Vagina (tissue), 2 donors: ENCODE data around the gene MANEA. TPM values are rescaled to one million over a fixed set of nuclear protein-coding genes. Genes with fewer than 3 reads are reported as not detected.
"Not testable (repeated sequence)": the region's sequence is repeated elsewhere in the genome, so short reads cannot be mapped to it uniquely, and the experiment has no call there.

Experiments used
- DNase-seq, 2 donors: peaks; one replicate each; pipeline ENCODE4 v3.0.0-alpha.2; 2017; ENCODE audit errors: extremely low spot score in 2 of 2
- H3K27ac ChIP-seq: fragments of 200-600 bp; sonication (generic); one replicate; pipeline ENCODE4 v1.5.1; 2019
- H3K27me3 ChIP-seq: fragments of 200-600 bp; sonication (generic); one replicate; pipeline ENCODE4 v1.5.1; 2019
- H3K36me3 ChIP-seq, 2 donors: fragments of 200-600 bp; sonication (generic); one replicate each; pipeline ENCODE4 v1.5.1; 2017 to 2019
- H3K4me1 ChIP-seq: fragments of 200-600 bp; sonication (generic); one replicate; pipeline ENCODE4 v1.5.1; 2019
- H3K4me3 ChIP-seq, 2 donors: fragments of 200-600 bp; sonication (generic); 1 replicate in 1 of 2; 2 replicates in 1 of 2; pipeline ENCODE4 v1.5.1; 2016 to 2019
- H3K9me3 ChIP-seq: fragments of 200-600 bp; sonication (generic); one replicate; pipeline ENCODE4 v1.5.1; 2019
- POLR2A ChIP-seq, 2 donors: fragments of 450-650 bp; IDR thresholded peaks; one replicate each; pipeline ENCODE4 v1.6.1; 2017; ENCODE audit warnings: antibody characterized with exemption in 2 of 2, mild to moderate bottlenecking in 2 of 2, moderate library complexity in 2 of 2
- POLR2AphosphoS5 ChIP-seq, 2 donors: sonication (generic); formaldehyde crosslinking; IDR thresholded peaks; one replicate each; pipeline ENCODE4 v1.9.0; 2017; ENCODE audit warnings: antibody characterized with exemption in 2 of 2, mild to moderate bottlenecking in 2 of 2, low read depth in 1 of 2; ENCODE audit not compliant: insufficient read depth in 1 of 2
- intact Hi-C: fragments of 100-400 bp; cut with DNase I; formaldehyde crosslinking; loops from one replicate; pipeline ENCODE4 v1.15.1; 2023
- total RNA-seq: library from RNA; depleted of rRNA; stranded (reverse); fragments of >200 nt; gene quantifications from one replicate; pipeline ENCODE4 v1.2.3, GENCODE V29; 2016
- TF ChIP-seq, protein P1 (sequence below), 3 experiments: fragments of 450-650 bp in 2 of 3; fragments of 200-600 bp in 1 of 3; sonication (generic) in 1 of 3; IDR thresholded peaks; one replicate each; pipeline ENCODE4 v1.5.1; 2017 to 2019; ENCODE audit warnings: antibody characterized with exemption in 3 of 3, mild to moderate bottlenecking in 2 of 3, moderate library complexity in 2 of 3

The MANEA gene
- total RNA-seq, 1 donor from 2014 or later, result 5.9 TPM

- H3K9me3 ChIP-seq, result no peaks in the 10 kb centered on the region
- H3K4me1 ChIP-seq, result peaks cover 25% of the 10 kb centered on the region
- DNase-seq, result no peak
- no peaks in the 10 kb centered on the region for H3K36me3 ChIP-seq
- TF ChIP-seq, protein P1, sequence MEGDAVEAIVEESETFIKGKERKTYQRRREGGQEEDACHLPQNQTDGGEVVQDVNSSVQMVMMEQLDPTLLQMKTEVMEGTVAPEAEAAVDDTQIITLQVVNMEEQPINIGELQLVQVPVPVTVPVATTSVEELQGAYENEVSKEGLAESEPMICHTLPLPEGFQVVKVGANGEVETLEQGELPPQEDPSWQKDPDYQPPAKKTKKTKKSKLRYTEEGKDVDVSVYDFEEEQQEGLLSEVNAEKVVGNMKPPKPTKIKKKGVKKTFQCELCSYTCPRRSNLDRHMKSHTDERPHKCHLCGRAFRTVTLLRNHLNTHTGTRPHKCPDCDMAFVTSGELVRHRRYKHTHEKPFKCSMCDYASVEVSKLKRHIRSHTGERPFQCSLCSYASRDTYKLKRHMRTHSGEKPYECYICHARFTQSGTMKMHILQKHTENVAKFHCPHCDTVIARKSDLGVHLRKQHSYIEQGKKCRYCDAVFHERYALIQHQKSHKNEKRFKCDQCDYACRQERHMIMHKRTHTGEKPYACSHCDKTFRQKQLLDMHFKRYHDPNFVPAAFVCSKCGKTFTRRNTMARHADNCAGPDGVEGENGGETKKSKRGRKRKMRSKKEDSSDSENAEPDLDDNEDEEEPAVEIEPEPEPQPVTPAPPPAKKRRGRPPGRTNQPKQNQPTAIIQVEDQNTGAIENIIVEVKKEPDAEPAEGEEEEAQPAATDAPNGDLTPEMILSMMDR (IDR thresholded peaks at IDR 0.05), result no peak
- TF ChIP-seq POLR2A (IDR thresholded peaks at IDR 0.05) (no peak), POLR2AphosphoS5 (IDR thresholded peaks at IDR 0.05; ENCODE audit: insufficient read depth in 1 of 2, low read depth in 1 of 2) (no peak)
- H3K27me3 ChIP-seq, result no peaks in the 10 kb centered on the region
- H3K4me3 ChIP-seq, result no peak overlapping the region
- H3K27ac ChIP-seq, result no peak overlapping the region
- intact Hi-C loops, result no loop called here
Measured at GRCh38 chr6:95548188-95548786, 29.0 kb upstream of the MANEA start.

GRCh38 chr6:95551678-95552324 is 25.5 kb upstream of the MANEA start:
- H3K27me3 ChIP-seq, result no peaks in the 10 kb centered on the region
- TF ChIP-seq POLR2AphosphoS5 (IDR thresholded peaks at IDR 0.05; ENCODE audit: insufficient read depth in 1 of 2, low read depth in 1 of 2) (no peak), POLR2A (IDR thresholded peaks at IDR 0.05) (no peak)
- TF ChIP-seq, protein P1 (IDR thresholded peaks at IDR 0.05), result no peak
- intact Hi-C loops, result no loop called here
- no peaks in the 10 kb centered on the region for H3K9me3 ChIP-seq
- H3K27ac ChIP-seq, result no peak overlapping the region
- DNase-seq, result no peak
- no peaks in the 10 kb centered on the region for H3K4me1 ChIP-seq
- no peaks in the 10 kb centered on the region for H3K36me3 ChIP-seq
- no peak overlapping the region for H3K4me3 ChIP-seq

- Histone ChIP-seq H3K36me3 (no peaks in the 10 kb centered on the region), H3K4me3 (no peak overlapping the region), H3K27ac (no peak overlapping the region), H3K4me1 (no peaks in the 10 kb centered on the region), H3K9me3 (no peaks in the 10 kb centered on the region), H3K27me3 (no peaks in the 10 kb centered on the region)
- DNase-seq, result no peak
- intact Hi-C loops, result no loop called here
- TF ChIP-seq POLR2A (IDR thresholded peaks at IDR 0.05) (no peak), POLR2AphosphoS5 (IDR thresholded peaks at IDR 0.05; ENCODE audit: insufficient read depth in 1 of 2, low read depth in 1 of 2) (no peak)
- TF ChIP-seq, protein P1 (IDR thresholded peaks at IDR 0.05), result no peak
Measured at GRCh38 chr6:95553880-95554279, 23.5 kb upstream of the MANEA start.

- H3K27ac ChIP-seq, H3K9me3 ChIP-seq, H3K4me3 ChIP-seq, H3K27me3 ChIP-seq, H3K4me1 ChIP-seq, H3K36me3 ChIP-seq, DNase-seq, intact Hi-C loops: not testable (repeated sequence)
Measured at GRCh38 chr6:95560956-95561355, 16.4 kb upstream of the MANEA start.

GRCh38 chr6:95569560-95569959 is 7.8 kb upstream of the MANEA start:
- Histone ChIP-seq H3K9me3 (no peaks in the 10 kb centered on the region), H3K4me3 (no peak overlapping the region), H3K27me3 (no peaks in the 10 kb centered on the region), H3K27ac (no peak overlapping the region), H3K4me1 (peaks cover 8% of the 10 kb centered on the region), H3K36me3 (no peaks in the 10 kb centered on the region)
- intact Hi-C loops, result no loop called here
- TF ChIP-seq, protein P1 (IDR thresholded peaks at IDR 0.05), result no peak
- TF ChIP-seq POLR2A (IDR thresholded peaks at IDR 0.05) (no peak), POLR2AphosphoS5 (IDR thresholded peaks at IDR 0.05; ENCODE audit: insufficient read depth in 1 of 2, low read depth in 1 of 2) (no peak)
- no peak for DNase-seq
